Right renal cortex interstitium (tissue), 3 donors: ENCODE data around the gene TAF11L12. TPM values are rescaled to one million over a fixed set of nuclear protein-coding genes. Genes with fewer than 3 reads are reported as not detected.
"Not testable (repeated sequence)": the region's sequence is repeated elsewhere in the genome, so short reads cannot be mapped to it uniquely, and the experiment has no call there.

ENCODE experiments used
- DNase-seq, 3 donors: peaks; one replicate each; pipeline ENCODE4 v3.0.0-alpha.2; 2013; ENCODE audit warnings: low read depth in 3 of 3, low spot score in 2 of 3
- polyA plus RNA-seq, 3 donors: library from polyadenylated mRNA; unstranded; fragments of 120-200 nt; gene quantifications; one replicate each; pipeline ENCODE4 v1.2.1, GENCODE V29; 2013; ENCODE audit not compliant: insufficient read length in 3 of 3

Gene TAF11L12
- polyA plus RNA-seq = not detected

- not testable (repeated sequence) for DNase-seq
Measured at GRCh38 chr5:17610092-17610491, at the start of gene TAF11L12. Gene TAF11L12, plus strand, starts transcription at chr5:17610392.

GRCh38 chr5:17585658-17586057, 24.5 kb upstream of the TAF11L12 start, which contains the start of gene TAF11L7:
Gene TAF11L7, minus strand, starts transcription at chr5:17585758.
- not testable (repeated sequence) for DNase-seq

- not testable (repeated sequence) for DNase-seq
Measured at GRCh38 chr5:17590860-17591259, 19.3 kb upstream of the TAF11L12 start, which contains the start of gene TAF11L8. Gene TAF11L8, minus strand, starts transcription at chr5:17590960.

GRCh38 chr5:17594255-17594654, 15.9 kb upstream of the TAF11L12 start, which contains the start of gene TAF11L9:
Gene TAF11L9, minus strand, starts transcription at chr5:17594394.
- not testable (repeated sequence) for DNase-seq

GRCh38 chr5:17597728-17598127, 12.5 kb upstream of the TAF11L12 start, which contains the start of gene TAF11L10:
Gene TAF11L10, minus strand, starts transcription at chr5:17597828.
- DNase-seq = not testable (repeated sequence)

- DNase-seq = not testable (repeated sequence)
Measured at GRCh38 chr5:17603880-17604279, 6.3 kb upstream of the TAF11L12 start, which contains the start of gene TAF11L11. Gene TAF11L11, plus strand, starts transcription at chr5:17604183.

GRCh38 chr5:17604951-17605350, 5.2 kb upstream of the TAF11L12 start:
- no peak for DNase-seq

GRCh38 chr5:17607461-17607860, 2.7 kb upstream of the TAF11L12 start:
- DNase-seq = not testable (repeated sequence)

- no peak for DNase-seq
Measured at GRCh38 chr5:17614872-17615605, 4.8 kb downstream of the TAF11L12 start.

GRCh38 chr5:17619354-17619753, 9.2 kb downstream of the TAF11L12 start:
- no peak for DNase-seq

- no peak for DNase-seq
Measured at GRCh38 chr5:17620627-17621026, 10.4 kb downstream of the TAF11L12 start.

- DNase-seq = no peak
Measured at GRCh38 chr5:17625686-17626085, 15.5 kb downstream of the TAF11L12 start.

GRCh38 chr5:17631788-17632187, 21.6 kb downstream of the TAF11L12 start, which contains the start of gene TAF11L13:
Gene TAF11L13, plus strand, starts transcription at chr5:17632088.
- DNase-seq = not testable (repeated sequence)

GRCh38 chr5:17634160-17634559, 24.0 kb downstream of the TAF11L12 start, which contains the start of gene TAF11L14:
Gene TAF11L14, plus strand, starts transcription at chr5:17634460.
- DNase-seq = no peak

- DNase-seq = not testable (repeated sequence)
Measured at GRCh38 chr5:17649232-17649631, 39.0 kb downstream of the TAF11L12 start.

- not testable (repeated sequence) for DNase-seq
Measured at GRCh38 chr5:17655201-17655759, 45.1 kb downstream of the TAF11L12 start.

GRCh38 chr5:17655921-17656320, 45.7 kb downstream of the TAF11L12 start:
- DNase-seq = no peak
